ENCODE results near the gene MARCKSL1.

MARCKSL1 gene

GRCh38 chr1:32335790-32336590 lies at the start of gene MARCKSL1:
Gene MARCKSL1, minus strand, starts transcription at chr1:32336233. Its CDS starts 200 bp downstream, at chr1:32336033.
- H3K4me3 Mint-ChIP-seq: peak within 1 kb of the TSS; percentile 87
- no peaks in the 10 kb centered on the region for H3K9me3 Mint-ChIP-seq
- H3K27me3 Mint-ChIP-seq: no peaks in the 10 kb centered on the region
- H3K36me3 Mint-ChIP-seq (ENCODE audit: low read depth): peaks cover 31% of the 10 kb centered on the region
- H3K27ac Mint-ChIP-seq: peak within 1 kb of the TSS; percentile 65
- peaks cover 52% of the 10 kb centered on the region for H3K4me1 Mint-ChIP-seq (ENCODE audit: low read depth)

GRCh38 chr1:32380057-32380456 lies 44.0 kb upstream of the MARCKSL1 start:
- H3K27ac Mint-ChIP-seq: no peak overlapping the region
- H3K4me1 Mint-ChIP-seq (ENCODE audit: low read depth): no peaks in the 10 kb centered on the region
- H3K4me3 Mint-ChIP-seq: no peak overlapping the region
- H3K9me3 Mint-ChIP-seq: no peaks in the 10 kb centered on the region
- H3K36me3 Mint-ChIP-seq (ENCODE audit: low read depth): peaks cover 55% of the 10 kb centered on the region
- H3K27me3 Mint-ChIP-seq: no peaks in the 10 kb centered on the region

- no peak overlapping the region for H3K27ac Mint-ChIP-seq
- H3K4me1 Mint-ChIP-seq (ENCODE audit: low read depth): peaks cover 5% of the 10 kb centered on the region
- H3K4me3 Mint-ChIP-seq: no peak overlapping the region
- H3K27me3 Mint-ChIP-seq: no peaks in the 10 kb centered on the region
- H3K36me3 Mint-ChIP-seq (ENCODE audit: low read depth): peaks cover 41% of the 10 kb centered on the region
- H3K9me3 Mint-ChIP-seq: no peaks in the 10 kb centered on the region
Measured at GRCh38 chr1:32377541-32378220, 41.6 kb upstream of the MARCKSL1 start.

GRCh38 chr1:32376199-32376598 lies 40.2 kb upstream of the MARCKSL1 start:
- Mint-ChIP-seq H3K27me3 (no peaks in the 10 kb centered on the region), H3K36me3 (ENCODE audit: low read depth) (peaks cover 42% of the 10 kb centered on the region), H3K4me3 (no peak overlapping the region), H3K27ac (no peak overlapping the region), H3K9me3 (no peaks in the 10 kb centered on the region), H3K4me1 (ENCODE audit: low read depth) (peaks cover 17% of the 10 kb centered on the region)

GRCh38 chr1:32373996-32374592 lies 38.1 kb upstream of the MARCKSL1 start:
- H3K36me3 Mint-ChIP-seq (ENCODE audit: low read depth): peaks cover 32% of the 10 kb centered on the region
- no peaks in the 10 kb centered on the region for H3K27me3 Mint-ChIP-seq
- H3K27ac Mint-ChIP-seq: no peak overlapping the region
- H3K9me3 Mint-ChIP-seq: no peaks in the 10 kb centered on the region
- H3K4me1 Mint-ChIP-seq (ENCODE audit: low read depth): peaks cover 17% of the 10 kb centered on the region
- H3K4me3 Mint-ChIP-seq: no peak overlapping the region

GRCh38 chr1:32372149-32372756 lies 36.2 kb upstream of the MARCKSL1 start:
- Mint-ChIP-seq H3K27me3 (no peaks in the 10 kb centered on the region), H3K4me3 (no peak overlapping the region), H3K36me3 (ENCODE audit: low read depth) (peaks cover 26% of the 10 kb centered on the region), H3K9me3 (no peaks in the 10 kb centered on the region), H3K27ac (no peak overlapping the region), H3K4me1 (ENCODE audit: low read depth) (peaks cover 17% of the 10 kb centered on the region)

GRCh38 chr1:32367912-32368635 lies 32.0 kb upstream of the MARCKSL1 start:
- Mint-ChIP-seq H3K9me3 (no peaks in the 10 kb centered on the region), H3K4me1 (ENCODE audit: low read depth) (peaks cover 16% of the 10 kb centered on the region), H3K27ac (no peak overlapping the region), H3K27me3 (no peaks in the 10 kb centered on the region), H3K4me3 (no peak overlapping the region), H3K36me3 (ENCODE audit: low read depth) (peaks cover 27% of the 10 kb centered on the region)

- Mint-ChIP-seq H3K27me3 (no peaks in the 10 kb centered on the region), H3K27ac (no peak overlapping the region), H3K4me3 (no peak overlapping the region), H3K9me3 (no peaks in the 10 kb centered on the region), H3K4me1 (ENCODE audit: low read depth) (peaks cover 13% of the 10 kb centered on the region), H3K36me3 (ENCODE audit: low read depth) (peaks cover 30% of the 10 kb centered on the region)
Measured at GRCh38 chr1:32365445-32365844, 29.4 kb upstream of the MARCKSL1 start.

- H3K27me3 Mint-ChIP-seq: no peaks in the 10 kb centered on the region
- no peak overlapping the region for H3K4me3 Mint-ChIP-seq
- peaks cover 19% of the 10 kb centered on the region for H3K4me1 Mint-ChIP-seq (ENCODE audit: low read depth)
- no peaks in the 10 kb centered on the region for H3K9me3 Mint-ChIP-seq
- H3K27ac Mint-ChIP-seq: no peak overlapping the region
- peaks cover 30% of the 10 kb centered on the region for H3K36me3 Mint-ChIP-seq (ENCODE audit: low read depth)
Measured at GRCh38 chr1:32364836-32365235, 28.8 kb upstream of the MARCKSL1 start.

- peaks cover 21% of the 10 kb centered on the region for H3K36me3 Mint-ChIP-seq (ENCODE audit: low read depth)
- no peak overlapping the region for H3K27ac Mint-ChIP-seq
- peaks cover 24% of the 10 kb centered on the region for H3K4me1 Mint-ChIP-seq (ENCODE audit: low read depth)
- H3K4me3 Mint-ChIP-seq: no peak overlapping the region
- no peaks in the 10 kb centered on the region for H3K9me3 Mint-ChIP-seq
- H3K27me3 Mint-ChIP-seq: no peaks in the 10 kb centered on the region
Measured at GRCh38 chr1:32363713-32364112, 27.7 kb upstream of the MARCKSL1 start.

- Mint-ChIP-seq H3K4me3 (no peak within 1 kb of the TSS), H3K27me3 (no peaks in the 10 kb centered on the region), H3K27ac (no peak within 1 kb of the TSS), H3K4me1 (ENCODE audit: low read depth) (peaks cover 24% of the 10 kb centered on the region), H3K36me3 (ENCODE audit: low read depth) (peaks cover 18% of the 10 kb centered on the region), H3K9me3 (no peaks in the 10 kb centered on the region)
Measured at GRCh38 chr1:32362474-32363313, 26.7 kb upstream of the MARCKSL1 start, which contains the start of the genes FAM229A and TSSK3. Gene FAM229A, minus strand, starts transcription at chr1:32362485. Its CDS starts 394 bp downstream, at chr1:32362091. Gene TSSK3, plus strand, starts transcription at chr1:32362539. Its CDS starts 163 bp downstream, at chr1:32362702.

GRCh38 chr1:32361674-32362473 lies 25.8 kb upstream of the MARCKSL1 start:
- Mint-ChIP-seq H3K27ac (no peak overlapping the region), H3K9me3 (no peaks in the 10 kb centered on the region), H3K27me3 (no peaks in the 10 kb centered on the region), H3K36me3 (ENCODE audit: low read depth) (peaks cover 18% of the 10 kb centered on the region), H3K4me3 (no peak overlapping the region), H3K4me1 (ENCODE audit: low read depth) (peaks cover 24% of the 10 kb centered on the region)

- Mint-ChIP-seq H3K9me3 (no peaks in the 10 kb centered on the region), H3K27me3 (no peaks in the 10 kb centered on the region), H3K4me3 (no peak overlapping the region), H3K27ac (no peak overlapping the region), H3K36me3 (ENCODE audit: low read depth) (peaks cover 18% of the 10 kb centered on the region), H3K4me1 (ENCODE audit: low read depth) (peaks cover 24% of the 10 kb centered on the region)
Measured at GRCh38 chr1:32361308-32361673, 25.3 kb upstream of the MARCKSL1 start.
